ENCODE data around the gene PTPMT1. TPM values are rescaled to one million over a fixed set of nuclear protein-coding genes. Genes with fewer than 3 reads are reported as not detected.

Gene PTPMT1
- 100 to 1,000 TPM; 109 to 208 (median 121) TPM for total RNA-seq

GRCh38 chr11:47565340-47566148 lies at the start of gene PTPMT1:
PTPMT1 (plus strand) TSS chr11:47565599; CDS start chr11:47565623, 24 bp downstream.
- no peak for TF ChIP-seq CTCF (IDR thresholded peaks at IDR 0.05; ENCODE audit: low read depth)

GRCh38 chr11:47516155-47516554 lies 49.2 kb upstream of the PTPMT1 start:
- no peak for TF ChIP-seq CTCF (IDR thresholded peaks at IDR 0.05; ENCODE audit: low read depth)

- TF ChIP-seq CTCF (IDR thresholded peaks at IDR 0.05; ENCODE audit: low read depth), result no peak
Measured at GRCh38 chr11:47516984-47517853, 48.2 kb upstream of the PTPMT1 start.

GRCh38 chr11:47518212-47518964 lies 47.0 kb upstream of the PTPMT1 start:
- TF ChIP-seq CTCF (IDR thresholded peaks at IDR 0.05; ENCODE audit: low read depth), result no peak

- TF ChIP-seq CTCF (IDR thresholded peaks at IDR 0.05; ENCODE audit: low read depth), result no peak
Measured at GRCh38 chr11:47523490-47524225, 41.7 kb upstream of the PTPMT1 start.

GRCh38 chr11:47524291-47524874 lies 41.0 kb upstream of the PTPMT1 start:
- TF ChIP-seq CTCF (IDR thresholded peaks at IDR 0.05; ENCODE audit: low read depth), result no peak
